Trophoblast cell (in vitro differentiated cells and primary cell): ENCODE data around the gene ANKRD45.
"Not testable (repeated sequence)": the region's sequence is repeated elsewhere in the genome, so short reads cannot be mapped to it uniquely, and the experiment has no call there.

Experiments
- DNase-seq, 2 donors: peaks; one replicate each; pipeline ENCODE4 v3.0.0-alpha.2; 2016
- H2AFZ ChIP-seq: 2 replicates; pipeline ENCODE4 v1.6.1; 2013; ENCODE audit warnings: low read length, moderate library complexity, mild to moderate bottlenecking; ENCODE audit not compliant: insufficient read depth, poor library complexity
- H2AK5ac ChIP-seq: 2 replicates; pipeline ENCODE4 v1.6.1; 2013; ENCODE audit warnings: mild to moderate bottlenecking, low read length
- H2BK120ac ChIP-seq: 2 replicates; pipeline ENCODE4 v1.6.1; 2013; ENCODE audit warnings: low read length, mild to moderate bottlenecking, moderate library complexity; ENCODE audit not compliant: insufficient read depth, poor library complexity
- H2BK12ac ChIP-seq: 2 replicates; pipeline ENCODE4 v1.6.1; 2013; ENCODE audit warnings: mild to moderate bottlenecking, low read length, moderate library complexity
- H2BK5ac ChIP-seq: 2 replicates; pipeline ENCODE4 v1.6.1; 2013; ENCODE audit warnings: low read length, low read depth, moderate library complexity, mild to moderate bottlenecking; ENCODE audit not compliant: poor library complexity
- H3K14ac ChIP-seq: 2 replicates; pipeline ENCODE4 v1.6.1; 2013; ENCODE audit warnings: mild to moderate bottlenecking, low read length
- H3K18ac ChIP-seq: 2 replicates; pipeline ENCODE4 v1.6.1; 2013; ENCODE audit warnings: mild to moderate bottlenecking, low read length
- H3K23ac ChIP-seq: 2 replicates; pipeline ENCODE4 v1.6.1; 2013; ENCODE audit warnings: low read length
- H3K27ac ChIP-seq: 2 replicates; pipeline ENCODE4 v1.5.1; 2013; ENCODE audit warnings: low read depth, mild to moderate bottlenecking, inconsistent platforms, low read length, moderate library complexity
- H3K27me3 ChIP-seq: 2 replicates; pipeline ENCODE4 v1.6.1; 2013; ENCODE audit warnings: inconsistent platforms, mild to moderate bottlenecking, low read length, moderate library complexity; ENCODE audit not compliant: insufficient read depth
- H3K36me3 ChIP-seq, 2 experiments: 1 replicate in 1 of 2; 2 replicates in 1 of 2; pipeline ENCODE4 v1.6.1; 2013; ENCODE audit warnings: low read length in 2 of 2, mild to moderate bottlenecking in 2 of 2, moderate library complexity in 1 of 2; ENCODE audit not compliant: insufficient read depth in 2 of 2, control insufficient read depth in 1 of 2
- H3K4ac ChIP-seq: 2 replicates; pipeline ENCODE4 v1.6.1; 2013; ENCODE audit warnings: low read depth, mild to moderate bottlenecking, low read length, moderate library complexity
- H3K4me1 ChIP-seq, 2 experiments: 1 replicate in 1 of 2; 2 replicates in 1 of 2; pipeline ENCODE4 v1.6.1; 2013; ENCODE audit warnings: low read length in 2 of 2, mild to moderate bottlenecking in 2 of 2, moderate library complexity in 1 of 2; ENCODE audit not compliant: insufficient read depth in 2 of 2, control insufficient read depth in 1 of 2
- H3K4me2 ChIP-seq: 2 replicates; pipeline ENCODE4 v1.6.1; 2013; ENCODE audit warnings: inconsistent platforms, mild to moderate bottlenecking, low read length, moderate library complexity
- H3K4me3 ChIP-seq: 2 replicates; pipeline ENCODE4 v1.5.1; 2013; ENCODE audit warnings: mild to moderate bottlenecking, low read depth, low read length, inconsistent platforms
- H3K79me1 ChIP-seq: one replicate; pipeline ENCODE4 v1.6.1; 2013; ENCODE audit warnings: low read length
- H3K79me2 ChIP-seq: 2 replicates; pipeline ENCODE4 v1.6.1; 2013; ENCODE audit warnings: low read length, mild to moderate bottlenecking; ENCODE audit not compliant: control insufficient read depth, insufficient read depth, poor library complexity
- H3K9ac ChIP-seq: 2 replicates; pipeline ENCODE4 v1.6.1; 2013; ENCODE audit warnings: mild to moderate bottlenecking, low read length
- H3K9me3 ChIP-seq: 2 replicates; pipeline ENCODE4 v1.6.1; 2013; ENCODE audit warnings: low read depth, mild to moderate bottlenecking, control low read depth, inconsistent platforms, low read length; ENCODE audit not compliant: insufficient read depth
- H4K12ac ChIP-seq: 2 replicates; pipeline ENCODE4 v1.6.1; 2013; ENCODE audit warnings: low read depth, mild to moderate bottlenecking, low read length, moderate library complexity
- H4K8ac ChIP-seq: 2 replicates; pipeline ENCODE4 v1.6.1; 2013; ENCODE audit warnings: low read depth, mild to moderate bottlenecking, low read length, moderate library complexity
- H4K91ac ChIP-seq: one replicate; pipeline ENCODE4 v1.6.1; 2013; ENCODE audit warnings: low read depth, mild to moderate bottlenecking, low read length, moderate library complexity
- WGBS: extraction: QIAGEN DNeasy Blood & Tissue Kit; methylation state at CpG from one replicate; pipeline ENCODE4 v1.1.7; 2013; ENCODE audit warnings: missing lambda C conversion rate; ENCODE audit not compliant: insufficient read length, insufficient coverage; ENCODE audit errors: extremely low coverage; 5-methylcytosine and 5-hydroxymethylcytosine counted together

The ANKRD45 gene

GRCh38 chr1:173693238-173693637 is 23.6 kb upstream of the ANKRD45 start:
- no peaks in the 10 kb centered on the region for H3K9me3 ChIP-seq
- no peak overlapping the region for H4K91ac ChIP-seq
- H3K27ac ChIP-seq, result no peak overlapping the region
- H3K9ac ChIP-seq, result no peak overlapping the region
- H3K79me2 ChIP-seq, result no peaks in the 10 kb centered on the region
- H3K4me1 ChIP-seq, result no peaks in the 10 kb centered on the region
- no peak overlapping the region for H3K4ac ChIP-seq
- no peak overlapping the region for H3K23ac ChIP-seq
- H2BK120ac ChIP-seq, result no peak overlapping the region
- no peak overlapping the region for H3K18ac ChIP-seq
- no peak for DNase-seq
- H3K27me3 ChIP-seq, result no peaks in the 10 kb centered on the region
- no peaks in the 10 kb centered on the region for H3K79me1 ChIP-seq
- H4K12ac ChIP-seq, result no peak overlapping the region
- no peak overlapping the region for H4K8ac ChIP-seq
- H3K4me2 ChIP-seq, result no peak overlapping the region
- H3K36me3 ChIP-seq, result no peaks in the 10 kb centered on the region
- H3K14ac ChIP-seq, result no peak overlapping the region
- H2AK5ac ChIP-seq, result no peak overlapping the region
- no peak overlapping the region for H2BK5ac ChIP-seq
- H2AFZ ChIP-seq, result no peak overlapping the region
- H2BK12ac ChIP-seq, result no peak overlapping the region
- no peak overlapping the region for H3K4me3 ChIP-seq

GRCh38 chr1:173688300-173688699 is 18.6 kb upstream of the ANKRD45 start:
- Histone ChIP-seq H3K79me2 (no peaks in the 10 kb centered on the region), H2BK120ac (no peak overlapping the region), H3K14ac (no peak overlapping the region), H2AK5ac (no peak overlapping the region), H3K23ac (no peak overlapping the region), H4K12ac (no peak overlapping the region), H3K9me3 (no peaks in the 10 kb centered on the region), H4K8ac (no peak overlapping the region), H3K27me3 (no peaks in the 10 kb centered on the region), H3K4me2 (no peak overlapping the region), H2BK12ac (no peak overlapping the region), H3K4ac (no peak overlapping the region), H3K4me3 (no peak overlapping the region), H2AFZ (no peak overlapping the region), H3K4me1 (no peaks in the 10 kb centered on the region), H3K79me1 (no peaks in the 10 kb centered on the region), H3K18ac (no peak overlapping the region), H4K91ac (no peak overlapping the region), H3K9ac (no peak overlapping the region), H3K27ac (no peak overlapping the region), H3K36me3 (no peaks in the 10 kb centered on the region), H2BK5ac (no peak overlapping the region)
- WGBS, result no CpG with 5 or more reads among the region's 2 CpGs
- DNase-seq, result no peak

GRCh38 chr1:173685121-173685520 is 15.5 kb upstream of the ANKRD45 start:
- H2BK120ac ChIP-seq, H2AK5ac ChIP-seq, H3K18ac ChIP-seq, H3K14ac ChIP-seq, H3K4me1 ChIP-seq, H3K4me3 ChIP-seq, H3K4me2 ChIP-seq, H3K4ac ChIP-seq, H3K9me3 ChIP-seq, H3K23ac ChIP-seq, H3K27me3 ChIP-seq, H2BK12ac ChIP-seq, H4K8ac ChIP-seq, H3K27ac ChIP-seq, H2AFZ ChIP-seq, H4K91ac ChIP-seq, H3K79me2 ChIP-seq, H2BK5ac ChIP-seq, DNase-seq, H4K12ac ChIP-seq, H3K79me1 ChIP-seq, H3K36me3 ChIP-seq, H3K9ac ChIP-seq: not testable (repeated sequence)
- no CpG with 5 or more reads among the region's 3 CpGs for WGBS

- H2BK5ac ChIP-seq, H3K4ac ChIP-seq, H3K4me2 ChIP-seq: not testable (repeated sequence)
Observed at GRCh38 chr1:173683838-173684237, 14.2 kb upstream of the ANKRD45 start.

GRCh38 chr1:173682184-173682583 is 12.5 kb upstream of the ANKRD45 start:
- Histone ChIP-seq H3K4me1 (no peaks in the 10 kb centered on the region), H3K4ac (no peak overlapping the region), H3K79me1 (no peaks in the 10 kb centered on the region), H3K14ac (no peak overlapping the region), H4K8ac (no peak overlapping the region), H3K79me2 (no peaks in the 10 kb centered on the region), H3K18ac (no peak overlapping the region), H3K27me3 (no peaks in the 10 kb centered on the region), H4K12ac (no peak overlapping the region), H2AFZ (no peak overlapping the region), H3K27ac (no peak overlapping the region), H3K4me3 (no peak overlapping the region), H2BK120ac (no peak overlapping the region), H3K9ac (no peak overlapping the region), H3K4me2 (no peak overlapping the region), H4K91ac (no peak overlapping the region), H3K36me3 (no peaks in the 10 kb centered on the region), H2BK12ac (no peak overlapping the region), H2AK5ac (no peak overlapping the region), H3K9me3 (no peaks in the 10 kb centered on the region), H2BK5ac (no peak overlapping the region), H3K23ac (no peak overlapping the region)
- no peak for DNase-seq

More at GRCh38 chr1:173683838-173684237, 14.2 kb upstream of the ANKRD45 start:
- H4K12ac ChIP-seq, H4K91ac ChIP-seq, H3K14ac ChIP-seq, H3K79me2 ChIP-seq, H2AK5ac ChIP-seq, H3K4me1 ChIP-seq, H3K9ac ChIP-seq, H3K9me3 ChIP-seq, H2BK12ac ChIP-seq, H3K27ac ChIP-seq, H2AFZ ChIP-seq, H3K4me3 ChIP-seq, H3K79me1 ChIP-seq, DNase-seq, H3K23ac ChIP-seq, H4K8ac ChIP-seq, H3K36me3 ChIP-seq, H3K18ac ChIP-seq, H2BK120ac ChIP-seq, H3K27me3 ChIP-seq: not testable (repeated sequence)
- WGBS, result no CpG with 5 or more reads among the region's 4 CpGs
